ENCODE results near the gene ABCF2. TPM values are rescaled to one million over a fixed set of nuclear protein-coding genes. Genes with fewer than 3 reads are reported as not detected.

The ABCF2 gene
- total and polyA plus RNA-seq, 5 donors from 2014 or later = 16.3 to 31.4 (median 29.4) TPM

GRCh38 chr7:151238924-151239836, 12.2 kb upstream of the ABCF2 start:
- no peak overlapping the region for H3K4me3 ChIP-seq (ENCODE audit: low read depth, low read length)
- H3K4me3 Mint-ChIP-seq = no peak overlapping the region
- H3K27ac Mint-ChIP-seq = no peak overlapping the region
- no peak for DNase-seq
- no peaks in the 10 kb centered on the region for H3K27me3 ChIP-seq (ENCODE audit: control insufficient read depth, insufficient read depth, low read length)
- H3K27me3 Mint-ChIP-seq = peaks cover 8% of the 10 kb centered on the region
- no peak for ATAC-seq (ENCODE audit: low read depth in 2 of 2)
- H3K4me1 ChIP-seq (ENCODE audit: control insufficient read depth, insufficient read depth, low read length, poor library complexity, severe bottlenecking) = peaks cover 16% of the 10 kb centered on the region
- H3K36me3 Mint-ChIP-seq = no peaks in the 10 kb centered on the region
- H3K9me3 Mint-ChIP-seq = no peaks in the 10 kb centered on the region
- H3K9me3 ChIP-seq (ENCODE audit: control insufficient read depth in 2 of 2, low read length in 2 of 2) = no peaks in the 10 kb centered on the region
- peaks cover 0 to 32% (median 17%) of the 10 kb centered on the region in 4 donors for H3K4me1 Mint-ChIP-seq
- H3K36me3 ChIP-seq (ENCODE audit: control insufficient read depth, insufficient read depth, low read length) = peaks cover 22% of the 10 kb centered on the region
- no peak overlapping the region for H3K27ac ChIP-seq (ENCODE audit: insufficient read depth, low read length, poor library complexity, severe bottlenecking)

GRCh38 chr7:151238190-151238810, 11.3 kb upstream of the ABCF2 start:
- Mint-ChIP-seq H3K27me3 (no peaks in the 10 kb centered on the region), H3K9me3 (no peaks in the 10 kb centered on the region), H3K4me1 (peaks cover 0 to 32% (median 18%) of the 10 kb centered on the region in 4 donors), H3K27ac (no peak overlapping the region), H3K4me3 (peak overlapping the region in 1 of 4 donors; percentile 71), H3K36me3 (no peaks in the 10 kb centered on the region)
- H3K27me3 ChIP-seq (ENCODE audit: control insufficient read depth, insufficient read depth, low read length) = no peaks in the 10 kb centered on the region
- ATAC-seq (ENCODE audit: low read depth in 2 of 2) (no peak), DNase-seq (no peak)
- no peak overlapping the region for H3K4me3 ChIP-seq (ENCODE audit: low read depth, low read length)
- H3K27ac ChIP-seq (ENCODE audit: insufficient read depth, low read length, poor library complexity, severe bottlenecking) = no peak overlapping the region
- peaks cover 16% of the 10 kb centered on the region for H3K4me1 ChIP-seq (ENCODE audit: control insufficient read depth, insufficient read depth, low read length, poor library complexity, severe bottlenecking)
- no peaks in the 10 kb centered on the region for H3K9me3 ChIP-seq (ENCODE audit: control insufficient read depth in 2 of 2, low read length in 2 of 2)
- peaks cover 22% of the 10 kb centered on the region for H3K36me3 ChIP-seq (ENCODE audit: control insufficient read depth, insufficient read depth, low read length)

- no peak overlapping the region for H3K4me3 ChIP-seq (ENCODE audit: low read depth, low read length)
- ATAC-seq (ENCODE audit: low read depth in 2 of 2) = no peak
- peaks cover 22% of the 10 kb centered on the region for H3K36me3 ChIP-seq (ENCODE audit: control insufficient read depth, insufficient read depth, low read length)
- H3K27me3 ChIP-seq (ENCODE audit: control insufficient read depth, insufficient read depth, low read length) = no peaks in the 10 kb centered on the region
- Mint-ChIP-seq H3K27ac (no peak overlapping the region), H3K4me3 (peak overlapping the region in 2 of 4 donors; percentile 67 to 71), H3K9me3 (no peaks in the 10 kb centered on the region), H3K36me3 (no peaks in the 10 kb centered on the region), H3K27me3 (no peaks in the 10 kb centered on the region), H3K4me1 (peaks cover 0 to 30% (median 18%) of the 10 kb centered on the region in 4 donors)
- no peak overlapping the region for H3K27ac ChIP-seq (ENCODE audit: insufficient read depth, low read length, poor library complexity, severe bottlenecking)
- no peaks in the 10 kb centered on the region for H3K9me3 ChIP-seq (ENCODE audit: control insufficient read depth in 2 of 2, low read length in 2 of 2)
- H3K4me1 ChIP-seq (ENCODE audit: control insufficient read depth, insufficient read depth, low read length, poor library complexity, severe bottlenecking) = peaks cover 14% of the 10 kb centered on the region
- DNase-seq = no peak
These were observed 10.5 kb upstream of the ABCF2 start for GRCh38 chr7:151237244-151238189.

DNA sequence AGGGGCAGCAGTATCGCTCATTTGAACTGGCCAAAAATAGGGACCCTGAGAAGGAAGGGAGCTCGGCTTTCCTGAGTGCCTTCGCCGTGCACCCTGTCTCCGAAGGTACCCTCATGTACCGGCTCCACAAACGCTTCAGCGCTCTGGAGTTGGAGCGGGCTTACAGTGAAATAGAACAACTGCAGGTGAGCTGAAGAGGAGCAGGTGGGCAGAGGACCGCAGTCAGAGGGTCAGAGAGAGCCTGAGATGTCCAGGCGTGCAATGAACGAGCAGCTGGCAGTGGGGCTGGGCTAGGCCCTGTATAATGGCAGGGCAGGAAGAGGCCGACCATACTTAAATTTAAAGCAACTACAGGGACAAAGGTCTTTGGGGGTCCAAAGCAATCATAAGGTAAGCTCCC, 9.4 kb upstream of the ABCF2 start:
- Mint-ChIP-seq H3K4me1 (peaks cover 5 to 37% (median 22%) of the 10 kb centered on the region in 4 donors), H3K27me3 (no peaks in the 10 kb centered on the region), H3K9me3 (no peaks in the 10 kb centered on the region), H3K4me3 (peak overlapping the region in 2 of 4 donors; percentile 38 to 67), H3K36me3 (no peaks in the 10 kb centered on the region), H3K27ac (no peak overlapping the region)
- H3K27ac ChIP-seq (ENCODE audit: insufficient read depth, low read length, poor library complexity, severe bottlenecking) = no peak overlapping the region
- no peak for DNase-seq
- H3K4me1 ChIP-seq (ENCODE audit: control insufficient read depth, insufficient read depth, low read length, poor library complexity, severe bottlenecking) = peaks cover 21% of the 10 kb centered on the region
- H3K4me3 ChIP-seq (ENCODE audit: low read depth, low read length) = no peak overlapping the region
- H3K27me3 ChIP-seq (ENCODE audit: control insufficient read depth, insufficient read depth, low read length) = no peaks in the 10 kb centered on the region
- no peaks in the 10 kb centered on the region for H3K9me3 ChIP-seq (ENCODE audit: control insufficient read depth in 2 of 2, low read length in 2 of 2)
- no peak for ATAC-seq (ENCODE audit: low read depth in 2 of 2)
- H3K36me3 ChIP-seq (ENCODE audit: control insufficient read depth, insufficient read depth, low read length) = peaks cover 22% of the 10 kb centered on the region

DNA sequence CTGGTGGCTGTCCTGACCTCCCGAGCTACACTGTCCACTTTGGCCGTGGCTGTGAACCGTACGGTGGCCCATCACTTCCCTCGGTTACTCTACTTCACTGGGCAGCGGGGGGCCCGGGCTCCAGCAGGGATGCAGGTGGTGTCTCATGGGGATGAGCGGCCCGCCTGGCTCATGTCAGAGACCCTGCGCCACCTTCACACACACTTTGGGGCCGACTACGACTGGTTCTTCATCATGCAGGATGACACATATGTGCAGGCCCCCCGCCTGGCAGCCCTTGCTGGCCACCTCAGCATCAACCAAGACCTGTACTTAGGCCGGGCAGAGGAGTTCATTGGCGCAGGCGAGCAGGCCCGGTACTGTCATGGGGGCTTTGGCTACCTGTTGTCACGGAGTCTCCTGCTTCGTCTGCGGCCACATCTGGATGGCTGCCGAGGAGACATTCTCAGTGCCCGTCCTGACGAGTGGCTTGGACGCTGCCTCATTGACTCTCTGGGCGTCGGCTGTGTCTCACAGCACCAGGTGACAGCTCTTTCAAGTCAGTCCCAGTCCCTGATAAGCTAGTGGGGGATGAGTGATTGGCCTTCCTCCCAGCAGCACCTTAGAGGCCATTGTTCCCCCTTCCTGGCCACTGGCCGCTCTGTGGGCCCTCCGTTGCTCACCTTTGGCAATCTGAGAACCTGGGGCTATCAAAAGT, 8.2 kb upstream of the ABCF2 start:
- H3K27ac ChIP-seq (ENCODE audit: insufficient read depth, low read length, poor library complexity, severe bottlenecking) = no peak overlapping the region
- H3K4me3 Mint-ChIP-seq = peak overlapping the region in 3 of 4 donors; percentile 61 to 100 (median 99)
- peaks cover 21% of the 10 kb centered on the region for H3K4me1 ChIP-seq (ENCODE audit: control insufficient read depth, insufficient read depth, low read length, poor library complexity, severe bottlenecking)
- ATAC-seq (ENCODE audit: low read depth in 2 of 2) (no peak), DNase-seq (no peak)
- H3K27me3 ChIP-seq (ENCODE audit: control insufficient read depth, insufficient read depth, low read length) = no peaks in the 10 kb centered on the region
- H3K27ac Mint-ChIP-seq = no peak overlapping the region
- peaks cover 22% of the 10 kb centered on the region for H3K36me3 ChIP-seq (ENCODE audit: control insufficient read depth, insufficient read depth, low read length)
- H3K9me3 Mint-ChIP-seq = no peaks in the 10 kb centered on the region
- no peaks in the 10 kb centered on the region for H3K9me3 ChIP-seq (ENCODE audit: control insufficient read depth in 2 of 2, low read length in 2 of 2)
- no peaks in the 10 kb centered on the region for H3K27me3 Mint-ChIP-seq
- H3K4me1 Mint-ChIP-seq = peaks cover 5 to 39% (median 19%) of the 10 kb centered on the region in 4 donors
- no peak overlapping the region for H3K4me3 ChIP-seq (ENCODE audit: low read depth, low read length)
- H3K36me3 Mint-ChIP-seq = no peaks in the 10 kb centered on the region

- no peak for ATAC-seq (ENCODE audit: low read depth in 2 of 2)
- peak overlapping the region; percentile 87 for H3K4me3 ChIP-seq (ENCODE audit: low read depth, low read length)
These were observed 6.8 kb upstream of the ABCF2 start for GRCh38 chr7:151233804-151234203.

More at GRCh38 chr7:151233804-151234203, 6.8 kb upstream of the ABCF2 start:
- Mint-ChIP-seq H3K4me3 (peak overlapping the region; percentile 99 to 100 (median 99)), H3K27me3 (no peaks in the 10 kb centered on the region), H3K9me3 (no peaks in the 10 kb centered on the region), H3K4me1 (peaks cover 5 to 39% (median 18%) of the 10 kb centered on the region in 4 donors), H3K27ac (peak overlapping the region in 2 of 3 donors; percentile 96), H3K36me3 (no peaks in the 10 kb centered on the region)
- DNase-seq = no peak
- peaks cover 22% of the 10 kb centered on the region for H3K36me3 ChIP-seq (ENCODE audit: control insufficient read depth, insufficient read depth, low read length)
- peak overlapping the region; percentile 79 for H3K27ac ChIP-seq (ENCODE audit: insufficient read depth, low read length, poor library complexity, severe bottlenecking)
- no peaks in the 10 kb centered on the region for H3K9me3 ChIP-seq (ENCODE audit: control insufficient read depth in 2 of 2, low read length in 2 of 2)
- no peaks in the 10 kb centered on the region for H3K27me3 ChIP-seq (ENCODE audit: control insufficient read depth, insufficient read depth, low read length)
- H3K4me1 ChIP-seq (ENCODE audit: control insufficient read depth, insufficient read depth, low read length, poor library complexity, severe bottlenecking) = peaks cover 21% of the 10 kb centered on the region
